ENCODE results near the gene RAB31. TPM values are rescaled to one million over a fixed set of nuclear protein-coding genes. Genes with fewer than 3 reads are reported as not detected.

RAB31 gene
- total RNA-seq, 1 experiment from 2014 or later = 118 TPM

DNA sequence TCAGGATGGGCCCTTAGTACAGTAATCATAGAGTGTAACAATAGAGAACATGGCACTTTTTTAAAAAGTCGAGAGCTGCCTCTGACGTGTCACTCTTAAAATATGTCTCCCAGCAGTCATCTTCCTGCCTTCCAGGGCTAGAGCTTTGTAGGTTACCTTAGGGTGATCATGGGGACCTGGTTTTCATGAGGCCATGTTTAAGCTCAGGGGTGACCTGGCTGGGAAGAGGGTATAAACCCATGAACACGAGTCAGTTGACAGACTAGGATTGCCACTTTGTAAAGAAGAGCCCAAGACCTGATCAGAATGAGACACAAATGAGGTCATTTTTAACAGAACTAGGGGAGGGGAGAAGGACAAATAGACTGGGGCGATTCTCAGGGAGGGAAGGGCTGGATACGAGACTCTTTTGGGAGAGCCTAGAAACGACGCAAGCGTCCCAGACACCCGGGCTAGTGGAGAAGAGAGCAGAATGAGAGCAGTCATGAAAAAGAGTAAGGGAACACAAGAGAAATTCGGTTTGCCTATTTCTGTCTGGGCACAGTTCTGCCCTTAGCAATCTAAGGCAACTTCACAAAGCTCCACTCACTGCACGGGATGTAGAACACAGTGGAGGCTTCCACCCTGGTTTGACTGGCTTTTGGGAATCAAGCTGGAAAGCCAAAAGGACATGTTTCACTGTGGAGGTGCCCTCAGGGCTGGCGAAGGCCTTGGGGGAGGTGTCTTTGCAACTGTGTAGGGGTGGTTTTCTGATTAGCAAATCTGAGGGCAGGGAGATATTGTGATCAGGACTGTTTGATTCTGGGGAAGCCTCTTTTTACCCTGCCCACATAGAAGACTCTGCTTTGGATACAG is 1.8 kb upstream of the RAB31 start:
- H3K4me1 ChIP-seq (ENCODE audit: control insufficient read depth, insufficient read depth, low read length) = peaks cover 48% of the 10 kb centered on the region
- ChIA-PET CTCF (no interaction called here), POLR2A (interaction anchor here (0.6 kb wide), 1 partner anchor 30 kb away, joined by 4 read pairs; no protein-coding TSS in a partner anchor)
- H3K36me3 ChIP-seq (ENCODE audit: control insufficient read depth, insufficient read depth, low read length) = no peaks in the 10 kb centered on the region; the same call in 1 of the 2 replicates
- H3K4me3 ChIP-seq (ENCODE audit: low read depth in 2 of 2, low read length in 2 of 2) = peak overlapping the region in 1 of 2 experiments; percentile 60; a peak in 2 of 4 replicates
- no peaks in the 10 kb centered on the region for H3K9me3 ChIP-seq (ENCODE audit: control insufficient read depth, insufficient read depth, low read depth, low read length)
- in situ Hi-C loops (cut with HindIII; ENCODE audit: low pct_unique_long_range_greater_than_20kb, low sequenced_read_pairs) (no loop called here), intact Hi-C loops (cut with micrococcal nuclease; ENCODE audit: unreplicated experiment) (no loop called here)
- TF ChIP-seq TCF7L2 (IDR thresholded peaks at IDR 0.05; ENCODE audit: low read depth, low read length) (no peak), CTCF (IDR thresholded peaks at IDR 0.05) (no peak), SIN3A (IDR thresholded peaks at IDR 0.05; ENCODE audit: borderline replicate concordance, insufficient read depth, low read depth, low read length) (no peak), POLR2AphosphoS5 (IDR thresholded peaks at IDR 0.05; ENCODE audit: low read depth, low read length) (no peak)
- TF ChIP-seq, protein P1, sequence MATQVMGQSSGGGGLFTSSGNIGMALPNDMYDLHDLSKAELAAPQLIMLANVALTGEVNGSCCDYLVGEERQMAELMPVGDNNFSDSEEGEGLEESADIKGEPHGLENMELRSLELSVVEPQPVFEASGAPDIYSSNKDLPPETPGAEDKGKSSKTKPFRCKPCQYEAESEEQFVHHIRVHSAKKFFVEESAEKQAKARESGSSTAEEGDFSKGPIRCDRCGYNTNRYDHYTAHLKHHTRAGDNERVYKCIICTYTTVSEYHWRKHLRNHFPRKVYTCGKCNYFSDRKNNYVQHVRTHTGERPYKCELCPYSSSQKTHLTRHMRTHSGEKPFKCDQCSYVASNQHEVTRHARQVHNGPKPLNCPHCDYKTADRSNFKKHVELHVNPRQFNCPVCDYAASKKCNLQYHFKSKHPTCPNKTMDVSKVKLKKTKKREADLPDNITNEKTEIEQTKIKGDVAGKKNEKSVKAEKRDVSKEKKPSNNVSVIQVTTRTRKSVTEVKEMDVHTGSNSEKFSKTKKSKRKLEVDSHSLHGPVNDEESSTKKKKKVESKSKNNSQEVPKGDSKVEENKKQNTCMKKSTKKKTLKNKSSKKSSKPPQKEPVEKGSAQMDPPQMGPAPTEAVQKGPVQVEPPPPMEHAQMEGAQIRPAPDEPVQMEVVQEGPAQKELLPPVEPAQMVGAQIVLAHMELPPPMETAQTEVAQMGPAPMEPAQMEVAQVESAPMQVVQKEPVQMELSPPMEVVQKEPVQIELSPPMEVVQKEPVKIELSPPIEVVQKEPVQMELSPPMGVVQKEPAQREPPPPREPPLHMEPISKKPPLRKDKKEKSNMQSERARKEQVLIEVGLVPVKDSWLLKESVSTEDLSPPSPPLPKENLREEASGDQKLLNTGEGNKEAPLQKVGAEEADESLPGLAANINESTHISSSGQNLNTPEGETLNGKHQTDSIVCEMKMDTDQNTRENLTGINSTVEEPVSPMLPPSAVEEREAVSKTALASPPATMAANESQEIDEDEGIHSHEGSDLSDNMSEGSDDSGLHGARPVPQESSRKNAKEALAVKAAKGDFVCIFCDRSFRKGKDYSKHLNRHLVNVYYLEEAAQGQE (IDR thresholded peaks at IDR 0.05; ENCODE audit: insufficient read depth in 1 of 2, low read depth in 2 of 2, low read length in 1 of 2) = no peak
- no TSS peak for BruUV-seq (replicated peaks)
- DNase-seq (ENCODE audit: low read depth, low spot score) = no peak
- H3K27ac ChIP-seq (ENCODE audit: low read length) = peak overlapping the region; percentile 95
- no peaks in the 10 kb centered on the region for H3K27me3 ChIP-seq (ENCODE audit: control insufficient read depth, insufficient read depth, low read length)
- ATAC-seq = peak; percentile 16

- Histone ChIP-seq H3K36me3 (ENCODE audit: control insufficient read depth, insufficient read depth, low read length) (no peaks in the 10 kb centered on the region; the same call in 1 of the 2 replicates), H3K9me3 (ENCODE audit: control insufficient read depth, insufficient read depth, low read depth, low read length) (no peaks in the 10 kb centered on the region), H3K4me3 (ENCODE audit: low read depth in 2 of 2, low read length in 2 of 2) (peak overlapping the region; percentile 60 to 93), H3K4me1 (ENCODE audit: control insufficient read depth, insufficient read depth, low read length) (peaks cover 60% of the 10 kb centered on the region), H3K27me3 (ENCODE audit: control insufficient read depth, insufficient read depth, low read length) (no peaks in the 10 kb centered on the region), H3K27ac (ENCODE audit: low read length) (peak overlapping the region; percentile 95)
- TF ChIP-seq TCF7L2 (IDR thresholded peaks at IDR 0.05; ENCODE audit: low read depth, low read length) (no peak), SIN3A (IDR thresholded peaks at IDR 0.05; ENCODE audit: borderline replicate concordance, insufficient read depth, low read depth, low read length) (no peak), POLR2AphosphoS5 (IDR thresholded peaks at IDR 0.05; ENCODE audit: low read depth, low read length) (no peak; the same call in 1 of the 2 replicates), CTCF (IDR thresholded peaks at IDR 0.05) (no peak)
- TF ChIP-seq, protein P1 (IDR thresholded peaks at IDR 0.05; ENCODE audit: insufficient read depth in 1 of 2, low read depth in 2 of 2, low read length in 1 of 2) = no peak
- in situ Hi-C loops (cut with HindIII; ENCODE audit: low pct_unique_long_range_greater_than_20kb, low sequenced_read_pairs) = no loop called here
- DNase-seq (ENCODE audit: low read depth, low spot score) (no peak), ATAC-seq (peak; percentile 11)
- BruUV-seq (replicated peaks) = TSS peak; percentile 92
- POLR2A ChIA-PET = interaction anchor here (0.6 kb wide), 1 partner anchor 28 kb away, joined by 3 read pairs; no protein-coding TSS in a partner anchor
- CTCF ChIA-PET = no interaction called here
- intact Hi-C loops (cut with micrococcal nuclease; ENCODE audit: unreplicated experiment) = no loop called here
These were observed 582 bp upstream of the RAB31 start for GRCh38 chr18:9707381-9708056.
